Measurements from ENCODE around the gene DAND5. TPM values are rescaled to one million over a fixed set of nuclear protein-coding genes. Genes with fewer than 3 reads are reported as not detected.

Gene DAND5
- total and polyA plus RNA-seq, 9 of the 15 experiments (the other 6 are each of a cell fraction or from before 2014, with no cell fraction given), result 0.22 to 0.83 (median 0.60) TPM

GRCh38 chr19:13022859-13023636, 53.7 kb downstream of the DAND5 start (continued):
- TF ChIP-seq ZNF407 (IDR thresholded peaks at IDR 0.05; ENCODE audit: low read depth) (no peak), TEAD4 (IDR thresholded peaks at IDR 0.05; ENCODE audit: low read length) (no peak), TEAD4 (CRISPR knock-in tag; IDR thresholded peaks at IDR 0.05; ENCODE audit: borderline replicate concordance) (no peak), USF2 (CRISPR knock-in tag; IDR thresholded peaks at IDR 0.05) (no peak), CBX2 (IDR thresholded peaks at IDR 0.05; ENCODE audit: insufficient read depth, low read length, poor library complexity, severe bottlenecking) (no peak), NR2C2 (CRISPR knock-in tag; IDR thresholded peaks at IDR 0.05) (no peak), NR2C2 (tag; IDR thresholded peaks at IDR 0.05) (no peak), RFX1 (IDR thresholded peaks at IDR 0.05) (no peak), GTF2F1 (IDR thresholded peaks at IDR 0.05; ENCODE audit: low read depth, low read length) (no peak), ZEB2 (IDR thresholded peaks at IDR 0.05) (no peak), ZBTB26 (CRISPR knock-in tag; IDR thresholded peaks at IDR 0.05) (0 out of 2 replicates have a peak, but pooled peaks have one; percentile 33), TGIF2 (CRISPR knock-in tag; IDR thresholded peaks at IDR 0.05) (no peak), ZBTB7A (IDR thresholded peaks at IDR 0.05; ENCODE audit: borderline replicate concordance, control insufficient read depth, low read depth, low read length) (no peak; the same call in 1 of the 2 replicates), HMGXB4 (CRISPR knock-in tag; IDR thresholded peaks at IDR 0.05) (no peak), GABPB2 (CRISPR knock-in tag; conservative IDR thresholded peaks at IDR 0.05) (no peak), PHB (CRISPR knock-in tag; IDR thresholded peaks at IDR 0.05) (no peak)

Measured in K562 (cell line).